Neural cell (in vitro differentiated cells): Measurements from ENCODE around the gene ARSK.

Source experiments
- CTCF ChIP-seq: fragments of 450-650 bp; IDR thresholded peaks from 2 replicates; pipeline ENCODE4 v1.5.1; 2014; ENCODE audit warnings: antibody characterized with exemption, mild to moderate bottlenecking, moderate library complexity; ENCODE audit not compliant: poor library complexity, severe bottlenecking
- EP300 ChIP-seq: fragments of 450-650 bp; conservative IDR thresholded peaks from 2 replicates; pipeline ENCODE4 v1.6.1; 2014; ENCODE audit warnings: antibody characterized with exemption, mild to moderate bottlenecking, moderate library complexity; ENCODE audit not compliant: poor library complexity, severe bottlenecking
- EZH2 ChIP-seq: fragments of 200-600, 300-800 bp; shearing (Covaris generic), sonication (generic); IDR thresholded peaks from 2 replicates; pipeline ENCODE4 v1.6.1; 2014; ENCODE audit warnings: antibody characterized with exemption, low read length, borderline replicate concordance, mild to moderate bottlenecking; ENCODE audit not compliant: insufficient read depth, poor library complexity, severe bottlenecking
- POLR2AphosphoS5 ChIP-seq: IDR thresholded peaks from 2 replicates; pipeline ENCODE4 v1.6.1; 2012
- RAD21 ChIP-seq: fragments of 450-650 bp; conservative IDR thresholded peaks from 2 replicates; pipeline ENCODE4 v1.6.1; 2014; ENCODE audit warnings: antibody characterized with exemption, mild to moderate bottlenecking, moderate library complexity
- REST ChIP-seq: IDR thresholded peaks from 2 replicates; pipeline ENCODE4 v1.6.1; 2012; ENCODE audit warnings: borderline replicate concordance
- SMC3 ChIP-seq: fragments of 450-650 bp; conservative IDR thresholded peaks from 2 replicates; pipeline ENCODE4 v1.6.1; 2014; ENCODE audit warnings: antibody characterized with exemption, mild to moderate bottlenecking, moderate library complexity; ENCODE audit not compliant: poor library complexity
- TAF1 ChIP-seq: IDR thresholded peaks from 2 replicates; pipeline ENCODE4 v1.6.1; 2012; ENCODE audit warnings: low read depth

DNA sequence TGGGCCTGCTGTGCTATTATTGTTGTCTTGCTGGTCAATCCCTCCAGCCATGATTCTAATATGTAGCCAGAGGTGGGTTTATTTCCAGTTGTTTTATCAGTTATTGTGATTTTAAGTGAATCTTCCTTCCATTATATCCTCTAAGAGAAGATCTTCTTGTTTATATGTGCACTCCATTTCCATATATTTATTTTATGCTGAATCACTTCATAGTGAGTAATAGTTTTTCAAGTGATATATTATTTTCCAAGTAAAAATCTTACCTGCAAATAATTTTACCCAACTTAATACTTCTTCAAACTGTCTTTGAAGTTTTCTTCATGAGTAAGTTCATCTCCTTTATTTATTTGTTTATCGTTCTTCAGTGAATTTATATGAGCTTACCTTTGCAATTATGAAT, 51.5 kb downstream of the ARSK start:
- TF ChIP-seq RAD21 (no peak), SMC3 (no peak), POLR2AphosphoS5 (no peak), EP300 (no peak), CTCF (no peak), EZH2 (no peak), TAF1 (no peak), REST (no peak)
